ENCODE results near the gene LIN7B.
A peak's percentile ranks its signal among the peaks of the same experiment; 100 is the strongest.
"Not testable (repeated sequence)": the region's sequence is repeated elsewhere in the genome, so short reads cannot be mapped to it uniquely, and the experiment has no call there.

The LIN7B gene

GRCh38 chr19:49120325-49120683 lies 6.1 kb downstream of the LIN7B start:
- DNase-seq = no peak

GRCh38 chr19:49120868-49121267 lies 6.7 kb downstream of the LIN7B start:
- no peak for DNase-seq

- not testable (repeated sequence) for DNase-seq
Observed at GRCh38 chr19:49121841-49122240, 7.7 kb downstream of the LIN7B start.

GRCh38 chr19:49123285-49123684 lies 9.1 kb downstream of the LIN7B start:
- DNase-seq = not testable (repeated sequence)

GRCh38 chr19:49125025-49125731 lies 11.0 kb downstream of the LIN7B start:
- DNase-seq = no peak

GRCh38 chr19:49126575-49126974 lies 12.4 kb downstream of the LIN7B start:
- no peak for DNase-seq

GRCh38 chr19:49127225-49127624 lies 13.1 kb downstream of the LIN7B start:
- DNase-seq = not testable (repeated sequence)

- peak; percentile 86 to 90 for DNase-seq
Observed at GRCh38 chr19:49127674-49128544, 13.7 kb downstream of the LIN7B start.

GRCh38 chr19:49128545-49129237 lies 14.5 kb downstream of the LIN7B start:
- DNase-seq = no peak

- no peak for DNase-seq
Observed at GRCh38 chr19:49129238-49129583, 15.0 kb downstream of the LIN7B start.

GRCh38 chr19:49130325-49130724 lies 16.2 kb downstream of the LIN7B start:
- no peak for DNase-seq

GRCh38 chr19:49132974-49133609 lies 18.9 kb downstream of the LIN7B start:
- no peak for DNase-seq

- DNase-seq = no peak
Observed at GRCh38 chr19:49133621-49134454, 19.7 kb downstream of the LIN7B start.

- no peak for DNase-seq
Observed at GRCh38 chr19:49135686-49136085, 21.5 kb downstream of the LIN7B start.

- no peak for DNase-seq
Observed at GRCh38 chr19:49136771-49137171, 22.6 kb downstream of the LIN7B start.

- DNase-seq = no peak
Observed at GRCh38 chr19:49140951-49141350, 26.8 kb downstream of the LIN7B start.

GRCh38 chr19:49141352-49141751 lies 27.2 kb downstream of the LIN7B start:
- DNase-seq = no peak

GRCh38 chr19:49142866-49143335 lies 28.7 kb downstream of the LIN7B start:
- DNase-seq = peak in 1 of 2 experiments; percentile 11

- peak; percentile 34 to 37 for DNase-seq
Observed at GRCh38 chr19:49145573-49146407, 31.6 kb downstream of the LIN7B start.

GRCh38 chr19:49146408-49146770 lies 32.2 kb downstream of the LIN7B start:
- DNase-seq = not testable (repeated sequence)

GRCh38 chr19:49148044-49148682 lies 34.0 kb downstream of the LIN7B start:
- DNase-seq = no peak

Measured in AML-193 (cell line).